GM19372 (cell line): ENCODE data around the gene CAV1.
"Not testable (repeated sequence)": the region's sequence is repeated elsewhere in the genome, so short reads cannot be mapped to it uniquely, and the experiment has no call there.

Experiments
- ATAC-seq: cut with Tn5 transposase; IDR thresholded peaks from one replicate; pipeline ENCODE4 v1.9.1; 2021; ENCODE audit warnings: mild to moderate bottlenecking, low read depth, moderate library complexity; ENCODE audit not compliant: unreplicated experiment

CAV1 gene, protein sequence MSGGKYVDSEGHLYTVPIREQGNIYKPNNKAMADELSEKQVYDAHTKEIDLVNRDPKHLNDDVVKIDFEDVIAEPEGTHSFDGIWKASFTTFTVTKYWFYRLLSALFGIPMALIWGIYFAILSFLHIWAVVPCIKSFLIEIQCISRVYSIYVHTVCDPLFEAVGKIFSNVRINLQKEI

DNA sequence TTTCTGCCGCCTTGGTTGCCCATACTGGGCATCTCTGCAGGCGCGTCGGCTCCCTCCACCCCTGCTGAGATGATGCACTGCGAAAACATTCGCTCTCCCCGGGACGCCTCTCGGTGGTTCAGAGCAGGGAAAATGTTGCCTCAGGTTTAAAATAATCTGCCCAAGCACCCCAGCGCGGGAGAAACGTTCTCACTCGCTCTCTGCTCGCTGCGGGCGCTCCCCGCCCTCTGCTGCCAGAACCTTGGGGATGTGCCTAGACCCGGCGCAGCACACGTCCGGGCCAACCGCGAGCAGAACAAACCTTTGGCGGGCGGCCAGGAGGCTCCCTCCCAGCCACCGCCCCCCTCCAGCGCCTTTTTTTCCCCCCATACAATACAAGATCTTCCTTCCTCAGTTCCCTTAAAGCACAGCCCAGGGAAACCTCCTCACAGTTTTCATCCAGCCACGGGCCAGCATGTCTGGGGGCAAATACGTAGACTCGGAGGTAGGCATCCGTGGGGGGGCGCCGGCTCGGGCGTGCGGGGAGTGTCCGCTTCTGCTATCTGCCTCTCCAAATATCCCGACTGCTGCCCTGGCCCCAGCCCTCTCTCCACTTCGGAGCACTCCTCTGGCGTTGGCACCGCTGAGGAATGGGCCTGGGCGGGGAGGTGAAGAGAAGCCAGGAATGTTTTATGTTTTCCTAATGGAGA lies at the start of gene CAV1:
TSS of gene CAV1 (plus strand) at position 428 of the 689 bp plus-strand sequence. CDS start at position 455, 27 bp downstream.
- ATAC-seq = no peak

DNA sequence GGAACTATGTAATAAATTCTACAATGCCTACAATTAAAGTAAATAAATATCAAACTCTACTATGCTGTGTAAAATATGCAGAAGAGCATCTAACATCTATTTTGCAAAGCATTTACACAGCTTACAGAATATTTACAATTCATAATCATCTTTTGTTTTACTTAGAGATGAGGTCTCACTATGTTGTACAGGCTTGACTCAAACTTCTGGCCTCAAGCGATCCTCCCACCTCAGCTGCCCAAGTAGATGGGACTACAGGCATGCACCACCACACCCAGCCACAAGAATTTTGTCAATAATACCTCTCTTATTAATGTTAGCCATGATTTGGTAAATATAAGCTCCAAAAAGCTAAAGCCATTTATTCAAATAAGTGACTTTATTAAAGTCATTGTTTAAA lies 47.2 kb upstream of the CAV1 start:
- no peak for ATAC-seq

DNA sequence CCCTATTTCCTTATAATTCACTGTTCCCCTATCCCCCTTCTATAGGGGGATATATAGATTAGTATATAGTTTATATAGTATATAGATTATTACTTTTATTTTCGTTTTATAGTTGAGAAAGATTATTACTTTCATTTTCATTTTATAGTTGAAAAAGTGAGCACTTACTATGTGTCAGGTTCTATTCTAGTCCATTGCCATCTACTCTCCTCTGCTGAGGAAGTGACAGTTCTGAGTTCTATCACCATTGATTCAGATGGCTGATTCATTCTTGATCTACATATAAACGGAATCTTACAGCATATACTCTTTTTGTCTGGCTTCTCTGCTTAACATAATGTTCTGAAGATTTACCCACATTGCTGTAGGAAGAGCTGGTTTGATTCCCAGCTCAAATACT lies 46.0 kb upstream of the CAV1 start:
- ATAC-seq = no peak

DNA sequence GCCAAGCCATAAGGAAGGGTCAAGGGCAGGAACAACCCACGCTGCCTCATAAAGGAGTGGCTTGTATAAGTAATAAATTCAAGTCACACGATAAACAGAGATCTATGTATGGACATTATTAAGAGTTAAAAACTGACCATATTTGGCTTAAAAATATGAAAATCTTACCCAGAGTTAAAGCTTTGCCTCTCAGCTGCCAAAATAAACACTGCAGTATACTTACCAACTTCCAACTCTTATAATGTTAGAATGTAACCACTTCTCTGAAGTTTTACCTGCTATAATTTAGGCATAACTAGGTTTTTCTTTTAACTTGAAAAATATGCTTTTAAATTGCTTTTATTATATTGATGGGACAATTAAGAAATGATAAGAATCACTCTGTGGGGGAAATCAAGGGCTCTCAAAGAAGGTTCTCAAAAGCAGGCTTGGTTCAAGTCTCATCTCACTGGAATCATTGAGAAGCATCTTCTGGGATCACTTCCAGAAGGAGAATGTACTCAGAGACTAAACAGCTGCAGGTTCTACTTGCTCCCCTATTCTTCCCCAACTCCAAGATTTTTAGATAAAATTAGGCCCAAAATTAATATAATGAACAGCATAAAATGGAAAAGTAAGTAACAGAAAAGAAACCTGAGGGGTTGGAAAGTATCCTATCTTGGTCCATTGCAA lies 41.4 kb upstream of the CAV1 start:
- no peak for ATAC-seq

DNA sequence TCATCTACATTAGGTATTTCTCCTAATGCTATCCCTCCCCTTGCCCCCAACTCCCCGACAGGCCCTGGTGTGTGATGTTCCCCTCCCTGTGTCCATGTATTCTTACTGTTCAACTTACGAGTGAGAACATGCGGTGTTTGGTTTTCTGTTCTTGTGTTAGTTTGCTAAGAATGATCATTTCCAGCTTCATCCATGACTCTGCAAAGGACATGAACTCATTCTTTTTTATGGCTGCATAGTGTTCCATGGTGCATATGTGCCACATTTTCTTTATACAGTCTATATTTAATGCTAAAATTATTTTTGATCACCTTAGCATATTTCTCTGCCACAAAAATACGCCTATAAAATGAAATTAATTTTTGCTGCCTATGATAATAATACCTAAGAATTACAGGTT lies 40.4 kb upstream of the CAV1 start:
- not testable (repeated sequence) for ATAC-seq

DNA sequence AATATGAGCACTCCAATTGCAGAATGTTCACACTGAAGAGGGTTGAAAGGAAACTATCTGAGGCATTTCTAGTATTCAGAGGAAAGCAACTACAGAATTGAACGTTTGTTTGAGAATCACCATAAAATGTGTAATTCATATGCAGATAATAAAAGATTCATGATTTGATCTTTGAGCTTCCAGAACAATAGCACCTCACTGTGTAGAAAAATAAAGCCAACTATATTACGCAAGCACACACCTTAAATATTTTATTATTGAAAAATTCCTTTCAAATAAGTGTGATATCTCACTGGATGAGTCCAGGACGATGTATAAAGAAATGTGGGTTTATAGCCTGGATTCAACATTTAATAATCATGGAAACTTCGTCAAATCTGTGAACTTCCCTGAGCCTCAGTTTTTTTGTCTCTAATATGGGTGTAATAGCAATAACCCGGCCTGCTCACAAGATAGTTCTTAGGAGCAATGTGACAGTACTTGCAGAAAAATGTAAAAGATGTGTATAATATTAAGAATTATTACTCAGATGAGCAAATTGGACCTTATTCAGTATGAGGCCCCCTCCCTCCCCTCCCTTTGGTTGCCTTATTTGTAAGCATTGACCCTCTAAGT lies 36.8 kb upstream of the CAV1 start:
- no peak for ATAC-seq

DNA sequence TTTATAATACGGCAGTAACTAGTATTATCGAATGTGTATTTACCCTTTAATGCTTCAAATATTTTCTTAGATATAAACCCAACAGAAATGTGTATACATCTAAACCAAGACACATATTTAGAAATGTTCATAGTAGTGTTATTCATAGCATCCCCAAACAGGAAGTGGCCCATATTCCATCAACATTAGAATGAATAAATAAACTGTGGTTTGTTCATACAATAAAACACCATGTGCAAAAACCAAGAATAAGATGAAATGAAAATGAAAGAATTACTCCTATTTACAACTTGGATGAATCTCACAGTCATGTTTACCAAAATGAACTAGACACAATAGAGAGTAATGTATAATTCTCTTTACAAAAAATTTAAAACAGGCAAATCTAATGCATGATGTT lies 34.5 kb upstream of the CAV1 start:
- ATAC-seq = no peak

DNA sequence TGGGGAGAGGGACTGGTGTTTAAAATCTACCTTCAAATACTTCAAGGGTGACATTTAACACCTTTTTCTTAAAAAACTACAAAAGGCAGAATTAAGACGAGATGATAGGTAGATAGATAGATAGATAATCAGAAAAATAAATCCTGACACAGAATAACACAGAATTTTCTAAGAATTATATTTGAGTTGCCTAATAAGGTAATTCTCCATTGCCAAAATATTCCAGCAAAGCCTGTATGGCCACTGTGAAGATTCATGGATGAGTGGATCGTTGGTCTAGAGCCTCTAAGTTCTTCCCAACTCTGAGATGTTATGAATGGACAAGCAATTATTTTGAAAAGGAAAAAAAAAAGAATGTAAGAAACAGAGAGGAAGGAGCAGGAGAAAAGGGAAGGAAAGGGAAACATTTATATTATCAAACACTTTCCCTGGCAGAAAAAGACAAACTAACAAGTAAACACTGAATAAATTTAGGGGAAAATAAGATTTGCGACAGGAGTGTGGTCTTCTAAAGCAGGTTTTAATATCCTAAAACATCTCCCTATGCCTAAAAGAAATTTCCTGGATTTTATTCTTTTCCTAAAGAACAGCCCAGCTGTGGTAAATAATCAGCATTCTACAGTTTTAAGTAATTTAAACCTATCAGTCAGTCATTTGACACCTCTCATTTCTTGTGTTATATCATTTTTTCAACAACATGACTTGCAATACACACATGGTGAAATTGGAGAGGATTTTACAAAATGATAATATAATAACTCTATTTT lies 32.8 kb upstream of the CAV1 start:
- ATAC-seq = no peak

DNA sequence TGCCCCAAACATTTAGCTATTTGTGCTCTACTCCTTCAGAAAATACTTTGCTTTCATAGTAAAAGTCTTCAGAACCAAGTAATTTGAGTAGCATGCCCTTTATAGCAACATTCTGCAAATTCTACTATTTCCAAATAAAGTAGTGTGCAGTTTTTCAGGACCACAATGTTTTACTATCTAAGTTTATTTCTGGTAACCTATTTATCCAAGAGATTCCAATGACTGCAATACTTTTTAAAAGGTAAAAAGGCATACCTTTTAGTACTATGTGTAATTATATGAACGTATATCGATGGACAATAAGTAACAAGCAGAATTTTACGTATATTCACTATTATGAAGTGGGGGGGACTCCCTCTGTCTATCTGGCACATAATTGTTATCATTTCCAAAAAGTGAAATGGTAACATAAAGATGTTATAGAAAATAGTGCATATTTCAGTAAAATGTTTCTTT lies 32.2 kb upstream of the CAV1 start:
- no peak for ATAC-seq

DNA sequence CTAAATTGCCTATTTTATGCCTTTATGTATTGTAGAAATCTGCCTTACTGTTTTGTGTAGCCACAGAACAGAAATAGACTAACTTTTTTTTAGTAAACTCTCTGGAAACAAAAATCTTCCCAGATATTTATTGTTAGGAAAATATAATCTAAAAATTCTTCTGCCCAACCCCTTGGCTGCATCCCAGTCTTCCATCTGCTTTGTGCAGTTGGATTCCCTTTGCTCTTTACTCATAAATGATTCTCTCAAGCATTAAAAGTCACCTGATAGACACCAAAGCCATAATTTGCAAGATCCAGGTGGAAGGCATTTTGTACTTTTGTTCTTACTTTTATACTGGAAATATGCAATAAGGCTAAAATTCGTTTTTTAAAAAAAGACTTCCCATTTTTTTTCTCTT lies 31.4 kb upstream of the CAV1 start:
- no peak for ATAC-seq

DNA sequence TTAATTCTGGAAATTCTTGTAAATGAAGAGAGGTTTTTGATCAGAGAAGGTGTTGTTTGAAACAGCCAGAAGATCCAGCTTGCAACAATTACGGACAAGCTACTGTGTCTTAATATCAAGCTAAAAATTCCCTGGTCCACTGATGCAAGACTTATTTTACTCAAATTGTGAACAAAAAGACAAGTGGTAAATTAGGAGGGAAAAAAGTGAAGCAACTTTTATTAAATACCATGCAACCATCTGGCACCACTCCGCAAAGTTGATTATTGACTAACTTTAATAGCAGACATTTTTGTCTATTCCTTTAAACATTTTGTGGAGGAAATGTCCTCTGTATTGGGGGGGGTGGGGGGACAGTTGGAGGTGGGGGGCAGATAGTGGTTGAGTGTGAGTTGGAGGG lies 30.4 kb upstream of the CAV1 start:
- ATAC-seq = no peak

DNA sequence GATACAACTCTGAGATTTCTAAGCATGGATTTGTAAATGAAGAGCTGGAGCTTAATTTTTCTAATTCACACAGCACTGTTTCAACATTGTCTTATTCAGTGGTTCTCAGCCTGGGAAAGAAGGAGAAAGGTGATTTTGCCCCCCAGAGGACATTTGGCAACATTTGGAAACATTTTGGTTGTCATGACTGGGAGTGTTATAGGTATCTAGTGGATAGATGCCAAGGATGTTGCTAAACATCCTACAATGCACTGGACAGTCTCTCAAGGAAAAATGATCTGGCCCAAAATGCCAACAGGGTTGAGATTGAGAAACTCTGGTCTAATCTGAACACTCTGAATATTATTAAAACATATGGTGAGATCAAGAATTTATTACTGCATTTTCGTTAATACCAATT lies 29.1 kb upstream of the CAV1 start:
- ATAC-seq = no peak

DNA sequence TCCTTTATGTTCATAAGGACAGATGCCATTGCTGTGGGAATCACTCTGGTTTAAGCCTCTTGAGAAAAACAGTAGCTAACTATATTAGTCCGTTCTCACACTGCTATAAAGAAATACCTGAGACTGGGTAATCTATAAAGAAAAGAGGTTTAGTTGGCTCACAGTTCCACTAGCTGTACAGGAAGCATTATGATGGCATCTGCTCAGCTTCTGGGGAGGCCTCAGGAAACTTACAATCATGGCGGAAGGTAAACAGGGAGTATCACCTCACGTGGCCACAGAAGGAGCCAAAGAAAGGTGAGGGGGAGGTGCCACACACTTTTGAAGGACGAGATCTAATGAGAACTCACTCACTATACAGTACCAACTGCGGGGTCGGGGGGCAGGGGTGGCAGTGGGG lies 28.2 kb upstream of the CAV1 start:
- ATAC-seq = no peak

DNA sequence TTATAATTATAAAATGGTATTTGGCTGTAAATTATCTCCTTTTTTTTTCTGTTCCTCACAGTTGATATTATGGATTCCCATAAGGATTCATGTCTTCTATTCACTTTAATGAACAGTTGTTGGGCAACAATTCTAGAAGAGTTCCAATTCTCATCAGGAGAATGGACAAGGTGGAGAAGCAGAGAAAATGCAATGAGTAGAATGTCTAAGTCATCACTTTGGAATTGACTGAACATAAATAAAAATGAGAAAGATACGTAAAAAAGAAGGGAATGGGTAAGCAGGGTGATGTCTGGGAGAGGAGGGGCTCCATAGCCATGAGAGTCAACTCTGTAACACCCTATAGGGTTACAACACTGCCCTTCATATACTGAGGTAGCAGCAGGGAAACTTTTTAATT lies 27.1 kb upstream of the CAV1 start:
- no peak for ATAC-seq

DNA sequence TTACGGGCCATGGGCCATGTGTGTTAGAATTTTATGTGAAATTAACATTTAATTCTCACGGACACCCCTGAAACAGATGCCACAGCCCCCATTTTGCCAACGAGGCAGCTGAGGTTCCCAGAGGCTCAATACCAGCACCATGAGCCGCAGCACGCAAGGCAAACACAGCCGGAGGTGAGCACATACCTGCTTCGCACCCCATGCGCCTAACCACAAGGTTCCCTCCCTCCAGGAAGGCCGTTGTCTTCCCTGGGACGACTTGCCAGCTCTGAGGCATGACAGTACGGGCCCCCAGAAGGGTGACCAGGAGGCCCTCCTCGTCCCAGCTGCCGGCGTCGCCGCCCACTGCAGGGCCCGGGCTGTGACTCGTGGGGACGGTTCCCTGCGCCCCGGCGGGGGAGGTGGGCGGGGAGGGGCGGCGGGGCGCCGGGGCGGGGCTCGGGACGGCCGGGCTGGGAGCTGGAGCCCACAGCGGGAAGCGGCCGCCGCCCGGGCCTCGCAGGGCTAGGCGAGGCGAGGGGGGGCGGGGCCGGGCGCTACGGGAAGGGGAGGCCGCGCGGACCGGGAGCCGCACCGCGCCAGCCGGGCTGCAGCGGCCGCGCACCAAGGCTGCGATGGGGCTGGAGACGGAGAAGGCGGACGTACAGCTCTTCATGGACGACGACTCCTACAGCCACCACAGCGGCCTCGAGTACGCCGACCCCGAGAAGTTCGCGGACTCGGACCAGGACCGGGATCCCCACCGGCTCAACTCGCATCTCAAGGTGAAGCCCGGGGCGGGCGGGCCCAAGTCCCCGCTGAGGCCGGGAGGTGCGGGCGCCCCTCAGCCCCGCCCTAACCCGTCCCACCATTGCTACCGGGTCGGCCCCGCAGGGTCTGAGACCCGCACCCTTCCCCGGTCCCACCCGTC lies 25.4 kb upstream of the CAV1 start, which contains the start of gene CAV2:
TSS of gene CAV2 (plus strand) at position 571 of the 910 bp plus-strand sequence. CDS start at position 615, 44 bp downstream.
- ATAC-seq = peak; percentile 47

DNA sequence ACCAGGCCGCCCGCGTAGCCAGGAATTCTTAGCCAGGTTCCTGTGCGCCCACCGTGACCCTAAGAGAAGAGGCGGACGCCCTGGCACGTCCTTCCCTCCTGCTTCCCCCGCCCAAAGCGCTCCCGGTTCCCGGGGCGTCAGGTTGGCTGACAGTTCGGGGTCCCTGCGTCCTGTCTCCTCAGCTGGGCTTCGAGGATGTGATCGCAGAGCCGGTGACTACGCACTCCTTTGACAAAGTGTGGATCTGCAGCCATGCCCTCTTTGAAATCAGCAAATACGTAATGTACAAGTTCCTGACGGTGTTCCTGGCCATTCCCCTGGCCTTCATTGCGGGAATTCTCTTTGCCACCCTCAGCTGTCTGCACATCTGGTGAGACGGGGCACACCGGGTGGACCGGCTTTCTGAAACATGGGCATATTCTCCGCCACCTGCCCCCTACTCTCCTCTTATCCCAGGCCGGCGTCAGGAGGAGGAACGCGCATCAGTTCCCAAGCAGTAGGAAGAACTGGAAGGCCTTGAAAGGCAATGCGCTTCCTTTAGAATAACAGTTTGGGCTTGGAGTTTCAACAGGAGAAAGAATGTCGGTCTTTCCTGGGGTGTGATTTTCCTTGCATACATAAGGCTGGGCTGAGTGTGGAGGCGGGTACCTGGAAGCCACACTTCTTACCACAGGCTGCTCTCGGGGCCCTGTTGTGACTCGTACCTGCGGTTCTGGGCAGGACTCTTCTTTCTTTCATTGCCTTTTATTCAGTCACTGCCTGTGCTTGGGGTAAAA lies 24.6 kb upstream of the CAV1 start:
- ATAC-seq = peak; percentile 54

DNA sequence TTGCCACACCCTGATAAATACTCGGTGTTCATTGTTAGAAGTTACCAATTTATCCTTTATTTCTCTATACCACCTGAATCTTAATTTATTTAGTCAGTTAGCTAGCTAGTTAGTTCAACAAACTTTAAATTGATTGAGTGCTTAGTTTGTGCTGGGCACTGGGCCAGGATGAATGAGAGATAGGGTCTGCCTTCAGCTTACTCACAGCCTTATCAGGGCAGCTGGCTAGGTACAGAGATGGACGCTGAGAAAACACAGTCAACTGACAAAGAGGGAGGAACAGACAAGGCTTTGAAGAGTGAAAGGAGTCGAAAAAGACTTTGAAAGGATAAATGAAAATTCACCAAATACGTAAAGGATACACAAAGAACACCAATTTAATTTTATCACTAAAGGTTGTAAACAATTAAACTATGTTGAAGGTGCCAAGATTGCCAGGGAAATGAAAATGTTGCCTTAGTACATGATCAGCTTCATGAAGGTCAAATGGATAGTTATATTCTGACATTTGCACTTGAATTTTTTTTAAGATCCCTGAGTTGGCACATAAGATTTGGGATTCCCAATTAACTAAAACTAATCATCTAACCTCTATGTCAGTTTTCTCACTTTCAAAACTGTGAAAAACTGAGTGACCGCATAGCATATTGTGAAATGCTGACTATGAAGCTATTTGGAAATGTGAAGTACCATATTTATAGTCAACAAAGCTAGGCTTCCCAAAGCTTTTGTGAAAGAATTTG lies 23.2 kb upstream of the CAV1 start:
- no peak for ATAC-seq
